ENCODE measurements around the gene ARID3C.

ARID3C gene

GRCh38 chr9:34628656-34629490 lies at the start of gene ARID3C:
Gene ARID3C (minus strand): TSS chr9:34629066. CDS start chr9:34628014, 1,052 bp downstream.
- peak; percentile 49 for DNase-seq (ENCODE audit: low spot score)

GRCh38 chr9:34675869-34676268 lies 47.0 kb upstream of the ARID3C start:
- ChIA-PET CTCF (interaction anchor here (0.7 to 1.0 kb wide), 2 partner anchors 20 to 193 kb away, joined by 6 to 7 read pairs; no protein-coding TSS in a partner anchor), POLR2A (ENCODE audit: low non-redundant PET) (no interaction called here)

More at GRCh38 chr9:34628656-34629490, at the start of gene ARID3C:
- H3K27ac ChIP-seq = no peak within 1 kb of the TSS
- TF ChIP-seq CTCF (conservative IDR thresholded peaks at IDR 0.05; ENCODE audit: low read depth) = no peak; the same call in 1 of the 2 replicates
- ChIA-PET CTCF (no interaction called here), POLR2A (ENCODE audit: low non-redundant PET) (no interaction called here)

GRCh38 chr9:34675048-34675714 lies 46.3 kb upstream of the ARID3C start:
- H3K27ac ChIP-seq = no peak overlapping the region
- ChIA-PET POLR2A (ENCODE audit: low non-redundant PET) (no interaction called here), CTCF (interaction anchor here (0.6 to 1.0 kb wide), 2 partner anchors 26 to 194 kb away, joined by 4 to 7 read pairs; no protein-coding TSS in a partner anchor)
- no peak; the same call in 1 of the 2 replicates for TF ChIP-seq CTCF (conservative IDR thresholded peaks at IDR 0.05; ENCODE audit: low read depth)
- DNase-seq (ENCODE audit: low spot score) = peak; percentile 52

More at GRCh38 chr9:34675869-34676268, 47.0 kb upstream of the ARID3C start:
- H3K27ac ChIP-seq = no peak overlapping the region; the same call in 1 of the 2 replicates
- DNase-seq (ENCODE audit: low spot score) = no peak
- TF ChIP-seq CTCF (conservative IDR thresholded peaks at IDR 0.05; ENCODE audit: low read depth) = no peak

GRCh38 chr9:34674440-34674839 lies 45.6 kb upstream of the ARID3C start:
- TF ChIP-seq CTCF (conservative IDR thresholded peaks at IDR 0.05; ENCODE audit: low read depth) = no peak
- DNase-seq (ENCODE audit: low spot score) = no peak
- CTCF ChIA-PET = interaction anchor here (0.6 kb wide), 1 partner anchor 26 kb away, joined by 4 read pairs; no protein-coding TSS in a partner anchor
- POLR2A ChIA-PET (ENCODE audit: low non-redundant PET) = no interaction called here
- H3K27ac ChIP-seq = no peak overlapping the region

- no peak for TF ChIP-seq CTCF (conservative IDR thresholded peaks at IDR 0.05; ENCODE audit: low read depth)
- H3K27ac ChIP-seq = no peak overlapping the region
- DNase-seq (ENCODE audit: low spot score) = no peak
- POLR2A ChIA-PET (ENCODE audit: low non-redundant PET) = no interaction called here
- CTCF ChIA-PET = interaction anchor here (1.2 kb wide), 1 partner anchor 29 kb away, joined by 3 read pairs; no protein-coding TSS in a partner anchor
Measured at GRCh38 chr9:34671307-34671706, 42.4 kb upstream of the ARID3C start.

GRCh38 chr9:34669809-34670562 lies 41.1 kb upstream of the ARID3C start:
- POLR2A ChIA-PET (ENCODE audit: low non-redundant PET) = no interaction called here
- H3K27ac ChIP-seq = no peak overlapping the region
- no peak for DNase-seq (ENCODE audit: low spot score)
- no peak for TF ChIP-seq CTCF (conservative IDR thresholded peaks at IDR 0.05; ENCODE audit: low read depth)
- CTCF ChIA-PET = interaction anchor here (1.2 kb wide), 1 partner anchor 30 kb away, joined by 3 read pairs; no protein-coding TSS in a partner anchor

Measured in RWPE1 (cell line).